Gastroesophageal sphincter (tissue), 3 donors: ENCODE measurements around the gene TCF7L1.

Source experiments
- EP300 ChIP-seq: sonication (generic); formaldehyde crosslinking; IDR thresholded peaks from one replicate; pipeline ENCODE4 v1.6.1; 2017; ENCODE audit warnings: antibody characterized with exemption, mild to moderate bottlenecking
- TF ChIP-seq, protein P1 (sequence below), 4 experiments: fragments of 200-600 bp in 2 of 4; fragments of 450-650 bp in 2 of 4; sonication (generic) in 1 of 4; IDR thresholded peaks; one replicate each; pipeline ENCODE4 v1.5.1; 2017 to 2019; ENCODE audit warnings: antibody characterized with exemption in 4 of 4, mild to moderate bottlenecking in 2 of 4, moderate library complexity in 2 of 4

DNA sequence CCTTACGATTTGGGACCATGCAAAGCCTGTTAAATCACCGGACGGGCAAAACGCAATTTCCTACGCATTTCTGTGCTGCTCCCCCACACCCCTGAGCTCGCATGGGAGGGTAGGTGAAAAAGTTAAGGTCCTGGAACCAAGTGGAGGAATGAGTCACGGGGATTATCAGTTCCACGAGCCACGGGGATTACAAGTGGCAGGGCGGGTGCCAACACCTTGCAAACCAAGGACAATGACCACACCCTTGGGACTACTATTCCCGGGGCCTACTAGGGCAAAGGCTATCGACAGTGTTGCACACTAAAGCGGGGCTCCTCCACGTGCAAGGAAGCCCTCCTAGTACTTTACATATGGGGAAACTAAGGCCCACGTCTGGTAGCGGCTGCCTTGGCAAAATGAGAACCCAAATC, 220.7 kb downstream of the TCF7L1 start:
- TF ChIP-seq, protein P1, sequence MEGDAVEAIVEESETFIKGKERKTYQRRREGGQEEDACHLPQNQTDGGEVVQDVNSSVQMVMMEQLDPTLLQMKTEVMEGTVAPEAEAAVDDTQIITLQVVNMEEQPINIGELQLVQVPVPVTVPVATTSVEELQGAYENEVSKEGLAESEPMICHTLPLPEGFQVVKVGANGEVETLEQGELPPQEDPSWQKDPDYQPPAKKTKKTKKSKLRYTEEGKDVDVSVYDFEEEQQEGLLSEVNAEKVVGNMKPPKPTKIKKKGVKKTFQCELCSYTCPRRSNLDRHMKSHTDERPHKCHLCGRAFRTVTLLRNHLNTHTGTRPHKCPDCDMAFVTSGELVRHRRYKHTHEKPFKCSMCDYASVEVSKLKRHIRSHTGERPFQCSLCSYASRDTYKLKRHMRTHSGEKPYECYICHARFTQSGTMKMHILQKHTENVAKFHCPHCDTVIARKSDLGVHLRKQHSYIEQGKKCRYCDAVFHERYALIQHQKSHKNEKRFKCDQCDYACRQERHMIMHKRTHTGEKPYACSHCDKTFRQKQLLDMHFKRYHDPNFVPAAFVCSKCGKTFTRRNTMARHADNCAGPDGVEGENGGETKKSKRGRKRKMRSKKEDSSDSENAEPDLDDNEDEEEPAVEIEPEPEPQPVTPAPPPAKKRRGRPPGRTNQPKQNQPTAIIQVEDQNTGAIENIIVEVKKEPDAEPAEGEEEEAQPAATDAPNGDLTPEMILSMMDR (IDR thresholded peaks at IDR 0.05) = no peak
- no peak for TF ChIP-seq EP300
